NCI-H1105 treated with DMSO at 0.1 percent for 48 hours (cell line): ENCODE results near the gene ELOF1.
A peak's percentile ranks its signal among the peaks of the same experiment; 100 is the strongest.
"Not testable (repeated sequence)": the region's sequence is repeated elsewhere in the genome, so short reads cannot be mapped to it uniquely, and the experiment has no call there.

Experiments used
- DNase-seq: peaks from one replicate; lab custom pipeline; 2025; lab: John Stamatoyannopoulos, UW

The ELOF1 gene

DNA sequence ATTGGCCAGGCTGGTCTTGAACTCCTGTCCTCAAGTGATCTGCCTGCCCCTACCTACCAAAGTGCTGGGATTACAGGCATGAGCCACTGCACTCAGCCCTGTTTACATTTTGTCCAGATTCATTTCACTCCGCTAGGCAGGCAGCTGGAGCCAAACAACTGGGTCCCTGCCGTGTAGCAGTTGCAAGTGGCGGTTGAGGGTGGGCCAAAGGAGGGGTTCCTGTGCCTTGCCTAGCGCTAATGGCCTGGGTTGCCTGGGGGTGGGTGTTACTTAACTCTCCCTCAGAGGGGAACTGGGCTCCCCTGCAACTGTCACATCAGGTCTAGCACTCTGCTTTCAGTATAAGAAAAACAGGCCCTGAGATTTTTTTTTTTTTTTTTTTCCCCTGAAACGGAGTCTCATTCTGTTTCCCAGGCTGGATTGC lies 11.0 kb upstream of the ELOF1 start:
- DNase-seq = peak; percentile 11

DNA sequence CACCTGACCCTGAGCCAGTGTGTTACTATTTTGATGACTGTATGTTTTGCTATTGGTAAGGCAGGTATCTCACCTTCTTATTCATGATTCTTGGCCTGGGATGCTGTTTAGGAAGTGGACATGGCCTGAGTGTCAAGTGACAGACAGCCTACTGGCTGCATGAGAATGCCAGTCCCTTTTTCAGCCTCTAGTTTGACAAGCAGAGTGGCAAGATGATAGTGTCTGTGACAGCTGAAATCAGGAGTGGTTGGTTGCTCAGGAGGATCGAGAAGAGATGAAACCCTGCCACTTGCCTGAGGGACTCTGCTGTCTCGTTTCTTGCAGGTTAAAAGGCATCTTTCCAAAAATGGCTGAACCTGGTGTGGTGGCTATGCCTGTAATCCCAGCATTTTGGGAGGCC lies 7.1 kb upstream of the ELOF1 start:
- DNase-seq = no peak

DNA sequence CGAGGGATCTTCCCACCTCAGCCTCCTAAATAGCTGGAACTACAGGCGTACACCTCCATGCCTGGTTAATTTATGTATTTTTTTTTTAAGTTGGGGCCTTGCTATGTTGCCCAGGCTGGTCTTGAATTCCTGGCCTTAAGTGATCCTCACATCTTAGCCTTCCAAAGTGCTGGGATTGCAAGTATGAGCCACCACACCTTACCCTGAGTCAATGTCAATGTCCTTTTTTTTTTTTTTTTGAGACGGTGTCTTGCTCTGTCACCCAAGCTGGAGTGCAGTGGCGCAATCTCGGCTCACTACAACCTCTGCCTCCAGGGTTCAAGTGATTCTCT lies 6.6 kb upstream of the ELOF1 start:
- not testable (repeated sequence) for DNase-seq

DNA sequence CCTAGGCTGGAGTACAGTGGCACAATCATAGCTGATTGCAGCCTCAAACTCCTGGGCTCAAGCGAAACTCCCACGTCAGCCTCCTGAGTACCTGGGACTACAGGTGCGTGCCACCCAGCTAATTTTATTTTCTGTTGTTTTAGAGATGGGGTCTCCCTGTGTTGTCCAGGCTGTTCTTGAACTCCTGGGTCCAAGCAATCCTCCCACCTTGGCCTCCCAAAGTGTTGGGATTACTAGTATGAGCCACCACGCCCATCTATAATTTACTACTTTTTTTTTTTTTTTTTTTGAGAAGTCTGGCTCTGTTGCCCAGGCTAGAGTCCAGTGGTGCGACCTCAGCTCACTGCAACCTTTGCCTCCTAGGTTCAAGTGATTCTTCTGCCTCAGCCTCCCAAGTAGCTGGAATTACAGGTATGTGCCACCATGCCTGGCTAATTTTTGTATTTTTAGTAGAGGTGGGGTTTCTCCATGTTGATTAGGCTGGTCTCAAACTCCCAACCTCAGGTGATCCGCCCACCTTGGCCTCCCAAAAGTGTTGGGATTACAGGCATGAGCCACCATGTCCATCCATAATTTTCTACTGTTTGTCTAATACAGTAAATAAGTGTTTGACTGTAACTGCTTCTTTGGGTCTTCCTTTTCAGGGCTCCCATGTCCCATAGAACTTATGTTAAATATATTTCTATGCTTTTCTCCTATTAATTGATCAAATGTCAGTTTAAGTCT lies 5.2 kb upstream of the ELOF1 start:
- not testable (repeated sequence) for DNase-seq

DNA sequence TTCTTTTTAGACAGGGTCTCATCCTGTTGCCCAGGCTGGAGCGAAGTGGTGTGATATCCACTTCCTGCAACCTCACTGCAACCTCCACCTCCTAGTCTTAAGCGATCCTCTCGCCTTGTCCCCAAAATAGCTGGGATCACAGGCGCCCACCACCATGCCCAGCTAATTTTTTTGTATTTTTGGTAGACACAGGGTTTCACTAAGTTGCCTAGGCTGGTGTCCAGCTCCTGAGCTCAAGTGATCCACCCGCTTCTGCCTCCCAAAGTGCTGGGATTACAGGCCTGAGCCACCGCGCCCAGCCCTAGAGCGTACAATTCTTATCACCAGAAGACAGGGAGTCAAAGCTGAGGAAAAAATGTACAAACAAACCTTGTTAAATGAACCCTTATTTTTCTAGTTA lies 4.5 kb upstream of the ELOF1 start:
- DNase-seq = no peak

DNA sequence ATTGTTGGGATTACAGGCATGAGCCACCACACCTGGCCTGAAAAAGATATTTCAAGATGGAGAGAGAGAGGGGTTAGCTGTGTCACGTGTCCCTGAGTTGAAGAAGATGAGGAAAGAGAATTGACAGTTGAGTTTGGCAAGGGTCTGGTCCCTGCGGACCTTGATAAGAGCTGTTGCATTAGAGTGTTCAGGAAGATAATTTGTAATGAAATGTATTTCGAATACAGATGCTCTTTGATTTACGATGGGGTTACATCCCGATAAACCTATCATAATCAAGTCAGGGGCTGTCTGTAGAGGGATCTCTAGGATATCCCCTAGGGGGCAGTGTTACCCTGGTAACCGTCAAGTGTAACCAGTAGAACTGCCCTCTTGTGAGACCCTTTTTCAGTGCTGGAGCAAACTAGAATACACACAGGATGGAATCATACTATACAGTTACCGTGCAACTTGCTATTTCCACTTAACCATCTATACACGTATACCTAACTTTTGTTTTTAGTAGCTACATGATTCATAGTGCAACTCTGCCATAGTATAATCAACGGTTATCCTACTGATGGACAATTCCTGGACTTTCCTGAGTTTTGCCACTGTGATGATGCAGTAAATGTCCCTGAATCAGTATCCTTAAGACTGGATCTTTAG lies 1.5 kb upstream of the ELOF1 start:
- DNase-seq = peak; percentile 76

DNA sequence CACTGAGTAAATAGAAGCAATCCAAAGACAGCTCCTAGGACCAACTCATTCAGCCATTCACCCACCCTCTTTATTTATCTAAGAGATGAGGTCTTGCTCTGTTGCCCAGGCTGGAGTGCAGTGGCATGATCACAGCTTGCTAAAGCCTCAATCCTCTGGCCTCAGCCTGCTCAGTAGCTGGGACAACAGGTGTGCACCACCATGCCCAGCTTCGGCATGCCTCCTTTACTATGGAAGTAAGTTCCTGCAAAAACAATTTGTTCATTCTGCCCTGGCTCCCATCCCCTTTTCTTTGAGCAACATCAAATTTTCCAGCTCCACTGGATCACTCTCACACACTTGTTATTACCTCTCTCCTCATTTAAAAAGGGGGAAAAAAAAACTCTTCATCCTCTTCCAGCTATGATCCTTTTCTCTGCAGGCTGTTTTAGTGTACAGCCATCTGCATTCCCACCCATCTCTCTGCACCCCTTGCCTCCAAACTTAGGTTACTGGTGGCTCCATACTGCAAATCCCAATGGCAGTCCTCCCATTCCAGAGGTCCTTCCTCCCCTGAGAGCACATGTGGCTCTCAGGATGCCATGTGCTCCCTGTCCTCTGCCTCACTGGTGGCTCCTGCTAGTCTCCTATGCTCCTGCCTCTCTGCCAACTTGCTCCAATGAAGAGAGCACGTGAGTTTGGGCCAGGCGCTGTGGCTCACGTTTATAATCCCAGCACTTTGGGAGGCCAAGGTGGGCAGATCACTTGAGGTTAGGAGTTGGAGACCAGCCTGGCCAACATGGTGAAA lies 2.2 kb downstream of the ELOF1 start:
- no peak for DNase-seq

DNA sequence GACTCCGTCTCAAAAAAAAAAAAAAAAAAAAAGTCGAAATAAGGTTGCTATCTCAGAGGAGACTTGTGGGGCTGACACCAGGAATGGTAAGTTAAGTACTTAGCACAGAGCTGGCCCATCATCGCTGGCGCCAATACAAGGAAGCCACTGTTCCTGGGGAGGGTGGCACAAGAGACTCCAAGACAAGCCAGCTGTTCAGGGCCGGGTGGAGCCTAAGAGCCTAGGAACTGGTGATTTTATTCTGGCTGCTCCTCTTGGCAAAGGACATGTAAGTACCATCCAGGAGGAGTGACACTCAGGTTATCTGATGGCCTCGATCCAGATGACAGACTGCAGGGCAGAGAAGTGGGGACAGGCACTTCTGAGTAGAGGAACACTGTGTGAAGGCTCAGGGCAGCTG lies 3.8 kb downstream of the ELOF1 start:
- DNase-seq = no peak

DNA sequence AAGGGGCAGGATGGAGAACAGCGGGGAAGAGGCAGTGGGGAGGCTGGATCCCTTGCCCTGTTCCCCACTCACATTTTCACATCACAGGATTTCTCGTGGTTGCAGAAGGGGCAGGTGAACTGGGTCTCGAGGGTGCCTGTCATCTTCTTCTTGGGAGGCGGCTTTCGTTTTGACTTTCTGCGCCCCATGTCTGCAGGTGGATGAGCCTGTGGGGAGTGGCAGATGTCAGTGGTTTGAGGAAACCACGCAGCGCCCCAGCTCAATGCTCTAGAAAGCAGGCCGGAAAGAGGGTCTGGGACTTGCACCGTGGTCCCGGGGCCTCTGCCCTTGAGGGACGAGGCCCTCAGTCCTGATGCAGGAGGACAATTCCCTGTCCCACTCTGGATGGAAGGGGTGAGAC lies 4.9 kb downstream of the ELOF1 start:
- no peak for DNase-seq

DNA sequence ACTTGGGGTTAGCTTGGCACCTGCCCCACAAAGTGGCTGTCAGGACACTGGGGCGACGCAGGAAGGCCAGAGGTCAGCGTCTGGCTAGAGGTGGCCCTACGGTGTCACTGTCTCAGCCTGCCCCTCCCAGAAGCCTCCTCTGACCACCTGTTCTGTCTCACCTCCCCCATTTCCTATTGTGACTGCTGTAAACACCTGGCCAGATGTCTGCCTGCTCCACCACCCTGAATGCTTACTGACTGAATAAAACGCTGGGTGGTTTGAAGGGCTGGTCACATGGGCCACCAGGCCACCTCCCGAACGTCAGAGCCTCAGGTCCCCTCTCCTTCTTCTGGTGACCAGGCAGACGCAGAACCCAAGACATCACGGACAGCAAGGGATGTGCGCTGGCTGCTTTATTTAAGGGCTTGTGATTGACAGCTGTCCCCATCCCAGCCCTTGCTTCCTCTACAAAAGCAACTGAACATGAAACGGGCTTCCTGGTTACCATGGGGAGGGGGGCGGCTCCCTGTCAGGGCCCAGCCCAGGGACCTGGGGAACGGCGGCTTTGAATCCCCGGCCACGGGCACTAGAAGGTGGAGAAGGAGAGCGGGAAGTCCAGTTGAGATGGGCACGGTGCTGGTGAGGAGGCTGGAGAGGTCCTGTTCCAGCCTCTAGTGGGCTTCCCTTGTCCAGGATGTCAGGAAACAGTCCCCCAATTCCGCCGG lies 6.2 kb downstream of the ELOF1 start:
- DNase-seq = no peak

DNA sequence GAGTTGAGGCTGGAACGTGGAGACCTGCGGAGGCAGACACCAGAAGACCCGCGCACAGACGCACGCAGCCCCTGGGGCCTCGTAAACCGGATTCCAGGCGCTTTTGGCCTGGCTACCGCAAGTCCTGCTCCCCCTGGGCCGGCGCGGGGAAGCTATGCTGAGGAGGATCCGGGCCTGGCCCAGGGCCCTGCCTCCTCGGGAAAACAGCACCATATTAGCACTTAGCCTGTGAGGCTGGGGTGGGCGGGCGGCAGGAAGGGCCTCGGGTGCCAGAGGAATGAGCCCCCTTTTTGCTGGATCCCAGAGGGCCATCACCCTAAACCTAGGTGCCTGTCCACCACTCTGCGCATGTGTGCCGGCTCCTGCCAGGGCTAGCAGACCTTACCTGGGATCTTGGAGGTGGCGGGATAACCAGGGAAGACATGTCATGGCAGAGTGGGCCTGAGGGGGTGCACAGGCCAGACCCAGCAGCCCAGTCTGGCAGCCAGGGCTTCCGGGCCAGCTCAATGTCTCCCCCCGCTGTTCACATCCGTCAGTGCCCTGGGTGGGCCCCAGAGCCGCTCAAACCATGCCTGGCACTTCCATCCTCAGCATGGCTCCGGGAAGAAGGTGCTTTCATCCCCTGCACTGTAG lies 7.3 kb downstream of the ELOF1 start:
- DNase-seq = no peak

DNA sequence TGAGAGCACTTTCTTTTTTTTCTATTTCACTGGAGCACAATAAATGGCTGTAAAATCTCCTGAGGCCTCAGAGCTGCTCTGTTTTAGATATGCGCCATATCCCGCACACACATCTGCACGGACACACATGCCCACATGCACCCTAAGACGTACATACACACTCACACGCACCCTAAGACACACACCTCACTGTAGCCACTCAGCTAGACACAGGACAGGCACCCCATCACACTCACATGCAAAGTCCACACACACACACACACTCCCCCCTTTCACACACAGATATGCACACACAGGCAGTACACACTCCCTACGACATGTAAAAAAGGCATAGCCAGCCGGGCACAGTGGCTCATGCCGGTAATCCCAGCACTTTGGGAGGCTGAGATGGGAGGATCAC lies 8.8 kb downstream of the ELOF1 start:
- DNase-seq = no peak

DNA sequence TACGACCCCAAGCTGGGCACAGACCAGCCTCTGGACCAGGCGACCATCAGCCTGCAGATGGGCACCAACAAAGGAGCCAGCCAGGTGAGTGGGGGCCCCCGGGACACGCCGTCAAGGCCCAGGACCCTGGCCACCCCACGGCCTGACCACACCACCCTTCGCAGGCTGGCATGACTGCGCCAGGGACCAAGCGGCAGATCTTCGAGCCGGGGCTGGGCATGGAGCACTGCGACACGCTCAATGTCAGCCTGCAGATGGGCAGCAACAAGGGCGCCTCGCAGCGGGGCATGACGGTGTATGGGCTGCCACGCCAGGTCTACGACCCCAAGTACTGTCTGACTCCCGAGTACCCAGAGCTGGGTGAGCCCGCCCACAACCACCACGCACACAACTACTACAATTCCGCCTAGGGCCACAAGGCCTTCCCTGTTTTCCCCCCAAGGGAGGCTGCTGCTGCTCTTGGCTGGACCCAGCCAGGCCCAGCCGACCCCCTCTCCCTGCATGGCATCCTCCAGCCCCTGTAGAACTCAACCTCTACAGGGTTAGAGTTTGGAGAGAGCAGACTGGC lies 9.6 kb downstream of the ELOF1 start:
- DNase-seq = no peak

DNA sequence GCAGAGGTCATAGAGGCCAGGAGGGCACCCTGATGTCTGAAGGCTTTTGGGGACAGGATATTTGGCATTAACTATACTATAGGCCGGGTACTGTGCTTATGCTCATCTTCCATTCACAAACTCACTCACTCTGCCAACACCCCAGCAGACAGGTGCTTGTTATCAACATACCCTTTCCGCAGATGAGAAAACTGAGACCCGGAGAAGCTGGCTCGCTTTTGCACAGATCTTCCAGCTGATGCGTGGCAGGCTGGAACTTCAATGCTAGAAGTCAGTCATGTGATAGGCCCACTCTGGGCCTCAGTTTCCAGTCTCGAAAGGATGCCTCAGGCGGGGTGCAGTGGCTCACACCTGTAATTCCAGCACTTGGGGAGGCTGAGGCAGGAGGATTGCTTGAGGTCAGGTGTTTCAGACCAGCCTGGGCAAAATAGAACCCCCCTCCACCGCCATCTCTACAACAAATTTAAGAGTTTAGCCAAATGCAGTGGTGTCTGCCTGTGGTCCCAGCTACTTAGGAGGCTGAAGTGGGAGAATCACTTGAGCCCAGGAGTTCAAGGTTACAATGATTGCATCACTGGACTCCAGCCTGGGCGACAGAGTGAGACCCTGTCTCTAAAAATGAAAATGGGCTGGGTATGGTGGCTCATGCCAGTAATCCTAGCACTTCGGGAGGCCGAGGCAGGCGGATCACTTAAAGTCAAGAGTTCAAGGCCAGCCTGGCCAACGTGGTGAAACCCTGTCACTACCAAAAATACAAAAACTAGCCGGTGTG lies 10.9 kb downstream of the ELOF1 start:
- no peak for DNase-seq

DNA sequence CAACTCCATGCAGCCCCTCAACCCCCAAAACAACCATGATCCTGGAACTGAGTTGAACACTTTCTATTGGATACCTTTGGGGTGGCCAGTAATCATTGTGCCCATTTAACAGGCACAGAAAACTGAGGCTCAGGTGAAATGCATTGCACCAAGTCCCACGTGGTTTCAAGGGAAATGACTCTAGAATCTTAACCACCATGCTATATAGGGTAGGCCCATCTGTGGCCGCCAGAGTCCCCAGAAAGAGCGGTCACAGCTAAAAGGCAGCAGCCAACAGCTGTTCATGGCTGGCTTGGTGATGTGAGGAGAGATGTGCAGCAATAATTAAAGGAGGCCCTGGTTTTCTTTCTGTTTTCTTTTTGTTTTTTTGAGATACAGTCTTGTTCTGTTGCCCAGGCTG lies 17.8 kb downstream of the ELOF1 start:
- no peak for DNase-seq

DNA sequence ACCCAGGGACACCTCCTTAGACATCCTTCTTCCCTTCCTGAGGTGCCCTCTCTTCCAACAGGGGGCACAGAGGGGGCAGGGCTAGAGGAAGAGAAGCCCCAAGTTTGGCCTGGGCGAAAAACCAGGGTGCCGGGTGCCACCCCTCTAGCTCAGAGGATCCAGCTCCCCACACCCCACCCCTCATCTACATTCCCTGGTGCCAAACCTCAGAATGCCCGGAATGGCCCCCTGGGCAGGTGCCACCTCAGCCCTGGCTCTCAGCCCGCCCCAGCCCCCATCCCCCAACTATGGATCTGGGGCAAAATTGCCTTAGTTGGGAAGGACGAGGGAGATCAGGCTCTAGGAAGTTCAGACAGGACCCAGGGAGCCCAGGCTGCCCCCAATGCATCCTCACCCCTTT lies 18.4 kb downstream of the ELOF1 start:
- DNase-seq = no peak

DNA sequence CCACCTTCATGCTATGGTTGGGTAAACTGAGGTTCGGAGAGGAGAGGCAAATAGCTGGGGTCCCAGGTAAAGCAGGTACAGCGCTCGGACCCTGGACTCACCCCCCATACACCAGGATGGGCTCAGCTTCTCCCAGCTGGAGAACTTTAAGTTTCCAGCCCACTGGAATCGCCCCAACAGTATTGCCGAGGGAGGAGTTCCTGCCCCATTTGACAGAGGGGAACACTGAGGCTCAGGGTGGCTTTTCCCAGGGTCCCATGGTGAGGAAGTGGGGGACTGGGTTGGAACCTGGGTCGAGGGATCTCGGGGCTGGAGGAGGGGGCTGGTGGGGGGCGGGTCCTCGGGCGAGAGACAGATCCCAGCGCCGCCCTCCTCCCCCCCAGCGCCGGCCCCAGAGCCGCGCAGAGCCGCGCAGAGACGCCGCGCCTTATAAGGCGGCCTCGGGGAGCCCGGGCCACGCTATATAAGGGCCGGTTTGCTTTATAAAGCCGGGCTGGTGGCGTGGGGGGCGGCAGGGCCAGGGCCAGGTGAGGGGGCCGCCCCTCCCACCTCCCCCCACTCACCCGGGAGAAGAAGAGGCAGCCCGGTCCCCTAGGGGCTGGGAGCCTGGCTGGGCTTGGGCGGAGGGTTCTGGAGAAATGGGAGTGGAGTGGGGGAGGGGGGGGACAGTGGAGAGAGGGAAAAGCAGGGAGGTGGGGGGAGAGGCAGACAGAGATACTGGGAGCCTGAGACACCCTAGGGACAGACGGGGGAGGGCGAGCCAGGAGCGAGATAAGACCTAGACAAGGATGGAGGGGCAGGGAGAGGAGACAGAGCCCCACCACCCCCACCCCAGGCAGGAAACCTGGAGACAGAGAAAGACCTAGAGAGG lies 19.3 kb downstream of the ELOF1 start:
- no peak for DNase-seq

DNA sequence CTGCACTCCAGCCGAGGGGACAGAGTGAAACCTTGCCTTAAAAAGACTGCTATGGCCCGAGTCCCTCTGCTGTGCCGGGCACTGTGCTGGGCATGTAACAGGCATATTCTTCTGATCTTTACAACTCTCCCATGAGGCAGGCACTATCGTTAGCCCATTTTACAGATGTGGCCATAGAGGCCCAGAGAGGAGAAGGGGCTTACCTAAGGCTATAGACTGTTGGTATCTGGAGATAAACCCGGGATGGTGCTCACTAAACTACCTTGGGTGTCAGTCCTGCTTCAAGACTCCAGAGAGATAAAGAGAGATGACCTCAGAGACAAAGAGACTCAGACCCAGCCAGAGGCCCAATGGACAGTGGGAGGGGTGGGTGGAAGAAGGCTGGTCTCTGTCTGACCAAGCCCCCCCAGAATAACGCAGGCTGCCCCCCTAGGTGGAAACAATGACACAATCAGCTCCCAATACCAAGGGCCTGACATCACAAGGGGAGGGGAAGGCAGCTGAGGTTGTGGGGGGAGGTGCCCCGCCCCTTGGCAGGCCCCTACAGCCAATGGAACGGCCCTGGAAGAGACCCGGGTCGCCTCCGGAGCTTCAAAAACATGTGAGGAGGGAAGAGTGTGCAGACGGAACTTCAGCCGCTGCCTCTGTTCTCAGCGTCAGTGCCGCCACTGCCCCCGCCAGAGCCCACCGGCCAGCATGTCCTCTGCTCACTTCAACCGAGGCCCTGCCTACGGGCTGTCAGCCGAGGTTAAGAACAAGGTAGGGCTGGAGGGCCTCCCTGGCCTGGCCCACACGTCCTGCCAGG lies 20.6 kb downstream of the ELOF1 start, which contains the start of gene CNN1:
TSS of gene CNN1 (plus strand) at position 620 of the 805 bp plus-strand sequence. CDS start at position 697, 77 bp downstream.
- no peak for DNase-seq
